BLaER1 treated with 17β-estradiol and CSF1 and Interleukin-3, amounts not matched to agents 10 nM and 100 nM (cell line): ENCODE results near the gene PCDHA8.
"Not testable (repeated sequence)": the region's sequence is repeated elsewhere in the genome, so short reads cannot be mapped to it uniquely, and the experiment has no call there.

Experiments
- H3K27ac ChIP-seq, 11 experiments: shearing (Covaris generic); formaldehyde crosslinking; 2 replicates each; pipeline ENCODE4 v1.8.1; 2022
- H3K27me3 ChIP-seq, 11 experiments: shearing (Covaris generic); formaldehyde crosslinking; 2 replicates each; pipeline ENCODE4 v1.8.1; 2022
- H3K36me3 ChIP-seq, 11 experiments: shearing (Covaris generic); formaldehyde crosslinking; 2 replicates each; pipeline ENCODE4 v1.8.1; 2022
- H3K4me1 ChIP-seq, 10 experiments: shearing (Covaris generic); formaldehyde crosslinking; 2 replicates each; pipeline ENCODE4 v1.8.1; 2022
- H3K4me2 ChIP-seq, 11 experiments: shearing (Covaris generic); formaldehyde crosslinking; 2 replicates each; pipeline ENCODE4 v1.8.1; 2022
- H3K4me3 ChIP-seq, 10 experiments: shearing (Covaris generic); formaldehyde crosslinking; 2 replicates each; pipeline ENCODE4 v1.8.1; 2022
- H3K9ac ChIP-seq, 11 experiments: shearing (Covaris generic); formaldehyde crosslinking; 2 replicates each; pipeline ENCODE4 v1.8.1; 2022
- H3K9me3 ChIP-seq, 11 experiments: shearing (Covaris generic); formaldehyde crosslinking; replicated peaks in 1 of 11; 2 replicates each; pipeline ENCODE4 v1.8.1; 2022
- H4K20me1 ChIP-seq, 11 experiments: shearing (Covaris generic); formaldehyde crosslinking; 2 replicates each; pipeline ENCODE4 v1.8.1; 2022
- Cebpa-rat ChIP-seq, 11 experiments: shearing (Covaris generic); IDR thresholded peaks; 2 replicates each; pipeline ENCODE4 v1.8.1; 2022

Gene PCDHA8, protein sequence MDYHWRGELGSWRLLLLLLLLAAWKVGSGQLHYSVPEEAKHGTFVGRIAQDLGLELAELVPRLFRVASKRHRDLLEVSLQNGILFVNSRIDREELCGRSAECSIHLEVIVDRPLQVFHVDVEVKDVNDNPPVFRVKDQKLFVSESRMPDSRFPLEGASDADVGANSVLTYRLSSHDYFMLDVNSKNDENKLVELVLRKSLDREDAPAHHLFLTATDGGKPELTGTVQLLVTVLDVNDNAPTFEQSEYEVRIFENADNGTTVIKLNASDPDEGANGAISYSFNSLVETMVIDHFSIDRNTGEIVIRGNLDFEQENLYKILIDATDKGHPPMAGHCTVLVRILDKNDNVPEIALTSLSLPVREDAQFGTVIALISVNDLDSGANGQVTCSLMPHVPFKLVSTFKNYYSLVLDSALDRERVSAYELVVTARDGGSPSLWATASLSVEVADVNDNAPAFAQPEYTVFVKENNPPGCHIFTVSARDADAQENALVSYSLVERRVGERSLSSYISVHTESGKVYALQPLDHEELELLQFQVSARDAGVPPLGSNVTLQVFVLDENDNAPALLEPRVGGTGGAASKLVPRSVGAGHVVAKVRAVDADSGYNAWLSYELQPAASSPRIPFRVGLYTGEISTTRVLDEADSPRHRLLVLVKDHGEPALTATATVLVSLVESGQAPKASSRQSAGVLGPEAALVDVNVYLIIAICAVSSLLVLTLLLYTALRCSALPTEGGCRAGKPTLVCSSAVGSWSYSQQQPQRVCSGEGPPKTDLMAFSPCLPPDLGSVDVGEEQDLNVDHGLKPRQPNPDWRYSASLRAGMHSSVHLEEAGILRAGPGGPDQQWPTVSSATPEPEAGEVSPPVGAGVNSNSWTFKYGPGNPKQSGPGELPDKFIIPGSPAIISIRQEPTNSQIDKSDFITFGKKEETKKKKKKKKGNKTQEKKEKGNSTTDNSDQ

GRCh38 chr5:140840978-140841962 lies at the start of gene PCDHA8:
PCDHA8 (plus strand) TSS chr5:140841187; CDS start chr5:140841322, 135 bp downstream.
- Histone ChIP-seq H3K27ac (no peak within 1 kb of the TSS), H3K4me1 (no peaks in the 10 kb centered on the region), H3K9ac (no peak within 1 kb of the TSS), H3K9me3 (peaks cover 18 to 38% (median 27%) of the 10 kb centered on the region in 11 experiments), H3K36me3 (no peaks in the 10 kb centered on the region), H3K4me3 (no peak within 1 kb of the TSS), H4K20me1 (no peaks in the 10 kb centered on the region), H3K4me2 (no peak within 1 kb of the TSS), H3K27me3 (no peaks in the 10 kb centered on the region)
- no peak for TF ChIP-seq Cebpa-rat (IDR thresholded peaks at IDR 0.05)

GRCh38 chr5:140794595-140795258 lies 46.3 kb upstream of the PCDHA8 start, which contains the start of gene PCDHA2:
PCDHA2 (plus strand) TSS chr5:140794852.
- Histone ChIP-seq H4K20me1 (no peaks in the 10 kb centered on the region), H3K9me3 (peaks cover 63 to 100% (median 82%) of the 10 kb centered on the region in 11 experiments), H3K9ac (no peak within 1 kb of the TSS), H3K4me3 (no peak within 1 kb of the TSS), H3K4me1 (0 out of 20 replicates have a peak, but pooled peaks cover 0 to 4% (median 0%) of the 10 kb centered on the region in 10 experiments), H3K36me3 (no peaks in the 10 kb centered on the region), H3K27me3 (no peaks in the 10 kb centered on the region), H3K4me2 (no peak within 1 kb of the TSS), H3K27ac (no peak within 1 kb of the TSS)
- TF ChIP-seq Cebpa-rat (IDR thresholded peaks at IDR 0.05): no peak

- Histone ChIP-seq H3K9me3 (peaks cover 60 to 100% (median 79%) of the 10 kb centered on the region in 11 experiments), H3K27ac (no peak overlapping the region), H3K9ac (no peak overlapping the region), H3K4me3 (no peak overlapping the region), H3K4me1 (0 out of 20 replicates have a peak, but pooled peaks cover 0 to 4% (median 0%) of the 10 kb centered on the region in 10 experiments), H3K36me3 (no peaks in the 10 kb centered on the region), H4K20me1 (no peaks in the 10 kb centered on the region), H3K27me3 (no peaks in the 10 kb centered on the region), H3K4me2 (no peak overlapping the region)
- no peak for TF ChIP-seq Cebpa-rat (IDR thresholded peaks at IDR 0.05)
Observed at GRCh38 chr5:140795259-140795641, 45.7 kb upstream of the PCDHA8 start.

DNA sequence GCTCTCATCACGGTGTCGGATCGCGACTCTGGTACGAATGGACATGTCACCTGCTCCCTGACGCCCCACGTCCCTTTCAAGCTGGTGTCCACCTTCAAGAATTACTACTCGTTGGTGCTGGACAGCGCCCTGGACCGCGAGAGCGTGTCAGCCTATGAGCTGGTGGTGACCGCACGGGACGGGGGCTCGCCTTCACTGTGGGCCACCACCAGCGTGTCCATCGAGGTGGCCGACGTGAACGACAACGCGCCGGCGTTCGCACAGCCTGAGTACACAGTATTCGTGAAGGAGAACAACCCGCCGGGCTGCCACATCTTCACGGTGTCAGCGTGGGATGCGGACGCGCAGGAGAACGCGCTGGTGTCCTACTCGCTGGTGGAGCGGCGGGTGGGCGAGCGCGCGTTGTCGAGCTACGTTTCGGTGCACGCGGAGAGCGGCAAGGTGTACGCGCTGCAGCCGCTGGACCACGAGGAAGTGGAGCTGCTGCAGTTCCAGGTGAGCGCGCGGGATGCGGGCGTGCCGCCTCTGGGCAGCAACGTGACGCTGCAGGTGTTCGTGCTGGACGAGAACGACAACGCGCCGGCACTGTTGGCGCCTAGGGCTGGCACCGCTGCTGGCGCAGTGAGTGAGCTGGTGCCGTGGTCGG lies 44.8 kb upstream of the PCDHA8 start:
- H3K27me3 ChIP-seq, H3K36me3 ChIP-seq, H3K4me2 ChIP-seq, H3K9ac ChIP-seq, H4K20me1 ChIP-seq, H3K4me1 ChIP-seq, H3K4me3 ChIP-seq, H3K27ac ChIP-seq: not testable (repeated sequence)
- H3K9me3 ChIP-seq: peaks cover 61 to 100% (median 76%) of the 10 kb centered on the region in 11 experiments

GRCh38 chr5:140796718-140797095 lies 44.3 kb upstream of the PCDHA8 start:
- TF ChIP-seq Cebpa-rat (IDR thresholded peaks at IDR 0.05): no peak
- no peak overlapping the region for H3K4me2 ChIP-seq
- H3K9me3 ChIP-seq: peaks cover 62 to 100% (median 76%) of the 10 kb centered on the region in 11 experiments
- no peaks in the 10 kb centered on the region for H3K36me3 ChIP-seq
- no peaks in the 10 kb centered on the region for H4K20me1 ChIP-seq
- H3K27ac ChIP-seq: no peak overlapping the region
- H3K27me3 ChIP-seq: no peaks in the 10 kb centered on the region
- H3K4me3 ChIP-seq: no peak overlapping the region; a peak in 1 of 20 replicates
- no peak overlapping the region for H3K9ac ChIP-seq
- H3K4me1 ChIP-seq: no peaks in the 10 kb centered on the region

DNA sequence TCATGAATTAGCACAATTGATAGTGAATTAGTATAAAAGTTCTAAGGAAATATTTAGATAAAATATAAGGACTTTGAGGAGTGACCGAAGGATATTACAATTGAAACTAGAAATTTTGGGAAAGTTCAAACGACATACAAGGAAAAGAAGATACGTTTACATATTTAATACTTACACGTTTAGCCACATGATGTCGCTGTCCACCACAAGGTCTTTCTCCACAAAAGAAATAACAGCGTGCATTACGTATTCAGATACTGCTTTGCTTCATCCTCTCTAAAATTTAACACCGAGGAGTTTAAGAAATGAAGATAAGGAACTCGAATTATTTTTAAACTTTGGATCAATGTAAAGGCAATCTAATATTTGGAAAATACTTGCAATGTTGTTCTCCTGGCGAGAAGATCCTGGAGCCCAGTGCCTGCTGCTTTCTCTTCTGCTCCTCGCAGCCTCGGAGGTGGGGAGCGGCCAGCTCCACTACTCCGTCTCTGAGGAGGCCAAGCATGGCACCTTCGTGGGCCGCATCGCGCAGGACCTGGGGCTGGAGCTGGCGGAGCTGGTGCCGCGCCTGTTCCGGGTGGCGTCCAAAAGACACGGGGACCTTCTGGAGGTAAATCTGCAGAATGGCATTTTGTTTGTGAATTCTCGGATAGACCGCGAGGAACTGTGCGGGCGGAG lies 40.0 kb upstream of the PCDHA8 start, which contains the start of gene PCDHA3:
TSS of gene PCDHA3 (plus strand) at position 242 of the 678 bp plus-strand sequence.
- H3K36me3 ChIP-seq: no peaks in the 10 kb centered on the region; a peak in 1 of 22 replicates
- H3K27me3 ChIP-seq: no peaks in the 10 kb centered on the region
- H3K4me1 ChIP-seq: no peaks in the 10 kb centered on the region
- H3K9me3 ChIP-seq: peaks cover 42 to 96% (median 60%) of the 10 kb centered on the region in 11 experiments
- H4K20me1 ChIP-seq: no peaks in the 10 kb centered on the region
- no peak within 1 kb of the TSS for H3K27ac ChIP-seq
- no peak within 1 kb of the TSS for H3K4me2 ChIP-seq
- no peak for TF ChIP-seq Cebpa-rat (IDR thresholded peaks at IDR 0.05)
- H3K4me3 ChIP-seq: no peak within 1 kb of the TSS
- no peak within 1 kb of the TSS for H3K9ac ChIP-seq

DNA sequence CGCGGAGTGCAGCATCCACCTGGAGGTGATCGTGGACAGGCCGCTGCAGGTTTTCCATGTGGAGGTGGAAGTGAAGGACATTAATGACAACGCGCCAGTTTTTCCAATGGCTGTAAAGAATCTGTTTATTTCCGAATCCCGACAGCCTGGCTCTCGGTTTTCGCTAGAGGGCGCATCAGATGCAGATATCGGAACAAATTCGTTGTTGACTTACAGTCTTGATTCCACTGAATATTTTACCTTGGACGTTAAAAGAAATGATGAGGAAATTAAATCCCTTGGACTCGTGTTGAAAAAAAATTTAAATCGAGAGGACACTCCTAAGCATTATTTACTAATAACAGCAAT lies 39.5 kb upstream of the PCDHA8 start:
- Histone ChIP-seq H3K27me3 (no peaks in the 10 kb centered on the region), H4K20me1 (no peaks in the 10 kb centered on the region), H3K4me3 (no peak overlapping the region), H3K27ac (no peak overlapping the region), H3K9me3 (peaks cover 41 to 96% (median 59%) of the 10 kb centered on the region in 11 experiments), H3K36me3 (no peaks in the 10 kb centered on the region; a peak in 1 of 22 replicates), H3K4me1 (no peaks in the 10 kb centered on the region), H3K4me2 (no peak overlapping the region), H3K9ac (no peak overlapping the region)
- no peak for TF ChIP-seq Cebpa-rat (IDR thresholded peaks at IDR 0.05)

GRCh38 chr5:140802381-140802780 lies 38.6 kb upstream of the PCDHA8 start:
- not testable (repeated sequence) for H3K4me2 ChIP-seq, H3K36me3 ChIP-seq, H3K27ac ChIP-seq, H3K9ac ChIP-seq, H4K20me1 ChIP-seq, H3K4me3 ChIP-seq, H3K27me3 ChIP-seq, H3K4me1 ChIP-seq
- peaks cover 42 to 96% (median 61%) of the 10 kb centered on the region in 11 experiments for H3K9me3 ChIP-seq
